K562 (cell line): ENCODE results near the gene NUP188. TPM values are rescaled to one million over a fixed set of nuclear protein-coding genes. Genes with fewer than 3 reads are reported as not detected.

Experiments
- CC2D1A ChIP-seq: fragments of 450-650 bp; IDR thresholded peaks from 2 replicates; pipeline ENCODE4 v1.6.1; 2017; ENCODE audit warnings: mild to moderate bottlenecking
- JUN ChIP-seq, 2 experiments: sonication (generic) in 1 of 2; formaldehyde crosslinking in 1 of 2; IDR thresholded peaks; 2 replicates each; pipeline versions ENCODE4 v1.6.1 to v1.8.0; 2012 to 2022; ENCODE audit warnings: borderline replicate concordance in 2 of 2, mild to moderate bottlenecking in 2 of 2, improper control_type of control experiment in 1 of 2, low read depth in 1 of 2, low read length in 1 of 2, missing genetic modification reagents in 1 of 2
- KLF16 ChIP-seq: IDR thresholded peaks from 2 replicates; pipeline ENCODE4 v1.6.1; 2016; ENCODE audit warnings: antibody characterized with exemption
- POLR3A ChIP-seq: IDR thresholded peaks from 2 replicates; pipeline ENCODE4 v1.6.1; 2011; ENCODE audit warnings: borderline replicate concordance, mild to moderate bottlenecking, moderate library complexity; ENCODE audit not compliant: insufficient read length, insufficient read depth; ENCODE audit errors: extremely low read depth
- SRSF7 ChIP-seq: fragments of 200-400 bp; formaldehyde crosslinking; optimal IDR thresholded peaks from 2 replicates; pipeline ENCODE3; 2017; ENCODE audit warnings: mild to moderate bottlenecking, low read depth, low read length
- ZNF143 ChIP-seq: sonication (generic); formaldehyde crosslinking; IDR thresholded peaks from 2 replicates; pipeline ENCODE4 v1.9.0; 2022; ENCODE audit warnings: mild to moderate bottlenecking, missing genetic modification reagents
- ZZZ3 ChIP-seq: fragments of 450-650 bp; IDR thresholded peaks from 2 replicates; pipeline ENCODE4 v1.6.1; 2016; ENCODE audit warnings: antibody characterized with exemption, mild to moderate bottlenecking, moderate library complexity
- polyA plus RNA-seq, 8 experiments: library from polyadenylated mRNA; depleted of rRNA in 4 of 8; stranded (reverse) in 5 of 8; unstranded in 3 of 8; fragments of >200 nt; fragmentation: Nextera tagmentation in 2 of 8; fragmentation: Illumina TruSeq in 1 of 8; extraction: Ambion mirVana in 2 of 8; extraction: Trizol in 1 of 8; gene quantifications; 2 replicates each; pipeline versions ENCODE4 v1.2.1 to v1.2.3, GENCODE V29; 2011 to 2014; ENCODE audit warnings: inconsistent platforms in 1 of 8, missing spikeins in 1 of 8
- total RNA-seq, 7 experiments: library from RNA; depleted of rRNA in 6 of 7; stranded (reverse); fragments of >200 nt in 6 of 7; fragmentation: Illumina TruSeq in 2 of 7; extraction: Trizol in 2 of 7; gene quantifications; 2 replicates each; pipeline versions ENCODE4 v1.2.1 to v1.2.3, GENCODE V29; 2011 to 2021; ENCODE audit warnings: low replicate concordance in 1 of 7
- TF ChIP-seq, protein P1 (sequence below): fragments of 450-650 bp; IDR thresholded peaks from 2 replicates; pipeline ENCODE4 v1.6.1; 2017; ENCODE audit warnings: antibody characterized with exemption
- TF ChIP-seq, protein P2 (sequence below): fragments of 200-400 bp; formaldehyde crosslinking; IDR thresholded peaks from 2 replicates; pipeline ENCODE4 v1.6.1; 2017; ENCODE audit warnings: mild to moderate bottlenecking, low read depth, low read length, moderate library complexity
- TF ChIP-seq, protein P3 (sequence below), 3 experiments: fragments of 200-800 bp in 1 of 3; sonication (Bioruptor generic) in 1 of 3; sonication (generic) in 1 of 3; formaldehyde crosslinking in 1 of 3; IDR thresholded peaks; 2 replicates each; pipeline versions ENCODE4 v1.6.1 to v1.8.0; 2016 to 2022; ENCODE audit warnings: mild to moderate bottlenecking in 2 of 3, missing compliant biosample characterization in 2 of 3, missing genetic modification characterization in 2 of 3, missing genetic modification reagents in 1 of 3
- TF ChIP-seq, protein P4 (sequence below): sonication (generic); formaldehyde crosslinking; IDR thresholded peaks from 2 replicates; pipeline ENCODE4 v1.8.0; 2023; ENCODE audit warnings: missing genetic modification reagents, mild to moderate bottlenecking, borderline replicate concordance

NUP188 gene
- total and polyA plus RNA-seq, 9 of the 15 experiments (the other 6 are each of a cell fraction or from before 2014, with no cell fraction given), result 11.7 to 135 (median 70.6) TPM

DNA sequence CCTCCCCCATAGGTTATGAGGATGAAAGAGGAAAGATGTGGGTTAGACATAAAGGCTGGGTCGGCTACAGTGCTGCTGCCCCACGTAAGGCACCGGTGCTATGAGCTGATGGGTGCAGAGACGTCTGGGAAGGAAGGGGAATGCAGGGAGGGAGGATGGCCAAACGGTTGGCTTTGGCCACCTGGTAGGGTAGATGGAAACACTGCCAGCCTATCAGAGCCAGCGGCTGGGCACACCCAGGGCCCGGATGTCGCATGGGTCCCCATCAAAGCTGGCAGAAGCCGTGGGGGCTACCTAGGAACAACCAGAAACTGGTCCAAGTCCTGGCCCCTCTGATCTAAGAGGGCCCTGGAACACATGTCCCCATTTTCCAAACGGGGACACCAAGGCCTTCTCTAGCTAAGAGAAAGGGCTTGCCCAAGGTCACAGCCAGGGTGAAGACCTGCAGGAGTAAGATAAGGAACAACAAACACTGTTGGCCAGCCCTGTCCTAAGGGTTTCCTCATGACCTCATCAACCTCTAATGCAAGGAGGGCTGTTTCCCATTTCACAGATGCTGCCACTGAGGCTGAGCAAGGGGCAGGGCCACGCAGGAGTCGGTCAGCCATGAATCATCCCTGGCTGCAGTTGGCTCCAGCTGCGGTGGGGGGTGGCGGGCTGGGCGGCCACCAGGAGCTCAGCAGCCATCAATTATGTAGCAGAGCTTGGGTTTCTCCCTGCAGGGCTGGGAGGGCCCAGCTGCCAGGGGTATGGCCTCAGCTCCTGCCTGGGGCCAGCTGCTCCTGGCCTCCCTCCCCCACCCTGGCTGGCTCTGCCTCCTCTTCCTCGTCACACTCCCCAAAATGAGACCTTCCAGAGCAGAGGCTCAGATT lies 75.8 kb downstream of the NUP188 start (continued):
- TF ChIP-seq, protein P1, sequence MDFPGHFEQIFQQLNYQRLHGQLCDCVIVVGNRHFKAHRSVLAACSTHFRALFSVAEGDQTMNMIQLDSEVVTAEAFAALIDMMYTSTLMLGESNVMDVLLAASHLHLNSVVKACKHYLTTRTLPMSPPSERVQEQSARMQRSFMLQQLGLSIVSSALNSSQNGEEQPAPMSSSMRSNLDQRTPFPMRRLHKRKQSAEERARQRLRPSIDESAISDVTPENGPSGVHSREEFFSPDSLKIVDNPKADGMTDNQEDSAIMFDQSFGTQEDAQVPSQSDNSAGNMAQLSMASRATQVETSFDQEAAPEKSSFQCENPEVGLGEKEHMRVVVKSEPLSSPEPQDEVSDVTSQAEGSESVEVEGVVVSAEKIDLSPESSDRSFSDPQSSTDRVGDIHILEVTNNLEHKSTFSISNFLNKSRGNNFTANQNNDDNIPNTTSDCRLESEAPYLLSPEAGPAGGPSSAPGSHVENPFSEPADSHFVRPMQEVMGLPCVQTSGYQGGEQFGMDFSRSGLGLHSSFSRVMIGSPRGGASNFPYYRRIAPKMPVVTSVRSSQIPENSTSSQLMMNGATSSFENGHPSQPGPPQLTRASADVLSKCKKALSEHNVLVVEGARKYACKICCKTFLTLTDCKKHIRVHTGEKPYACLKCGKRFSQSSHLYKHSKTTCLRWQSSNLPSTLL, result no peak
- no peak for TF ChIP-seq ZNF143 (CRISPR knock-in tag)
- no peak for TF ChIP-seq ZZZ3
- TF ChIP-seq, protein P2, sequence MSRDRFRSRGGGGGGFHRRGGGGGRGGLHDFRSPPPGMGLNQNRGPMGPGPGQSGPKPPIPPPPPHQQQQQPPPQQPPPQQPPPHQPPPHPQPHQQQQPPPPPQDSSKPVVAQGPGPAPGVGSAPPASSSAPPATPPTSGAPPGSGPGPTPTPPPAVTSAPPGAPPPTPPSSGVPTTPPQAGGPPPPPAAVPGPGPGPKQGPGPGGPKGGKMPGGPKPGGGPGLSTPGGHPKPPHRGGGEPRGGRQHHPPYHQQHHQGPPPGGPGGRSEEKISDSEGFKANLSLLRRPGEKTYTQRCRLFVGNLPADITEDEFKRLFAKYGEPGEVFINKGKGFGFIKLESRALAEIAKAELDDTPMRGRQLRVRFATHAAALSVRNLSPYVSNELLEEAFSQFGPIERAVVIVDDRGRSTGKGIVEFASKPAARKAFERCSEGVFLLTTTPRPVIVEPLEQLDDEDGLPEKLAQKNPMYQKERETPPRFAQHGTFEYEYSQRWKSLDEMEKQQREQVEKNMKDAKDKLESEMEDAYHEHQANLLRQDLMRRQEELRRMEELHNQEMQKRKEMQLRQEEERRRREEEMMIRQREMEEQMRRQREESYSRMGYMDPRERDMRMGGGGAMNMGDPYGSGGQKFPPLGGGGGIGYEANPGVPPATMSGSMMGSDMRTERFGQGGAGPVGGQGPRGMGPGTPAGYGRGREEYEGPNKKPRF, result no peak
- TF ChIP-seq, protein P3, sequence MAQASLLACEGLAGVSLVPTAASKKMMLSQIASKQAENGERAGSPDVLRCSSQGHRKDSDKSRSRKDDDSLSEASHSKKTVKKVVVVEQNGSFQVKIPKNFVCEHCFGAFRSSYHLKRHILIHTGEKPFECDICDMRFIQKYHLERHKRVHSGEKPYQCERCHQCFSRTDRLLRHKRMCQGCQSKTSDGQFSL (CRISPR knock-in tag; IDR thresholded peaks at IDR 0.05), result peak; percentile 74; the same call in 1 of the 2 replicates
- TF ChIP-seq, protein P3 (tag; IDR thresholded peaks at IDR 0.05), result no peak
- TF ChIP-seq KLF16, result 0 out of 2 replicates have a peak, but pooled peaks have one; percentile 4
- peak; percentile 94 for TF ChIP-seq JUN (IDR thresholded peaks at IDR 0.05; ENCODE audit: borderline replicate concordance, low read depth, low read length)
- TF ChIP-seq JUN (CRISPR knock-in tag; IDR thresholded peaks at IDR 0.05; ENCODE audit: borderline replicate concordance), result peak; percentile 97
- TF ChIP-seq SRSF7, result no peak
- TF ChIP-seq CC2D1A, result peak; percentile 68
- no peak for TF ChIP-seq POLR3A
- TF ChIP-seq, protein P4, sequence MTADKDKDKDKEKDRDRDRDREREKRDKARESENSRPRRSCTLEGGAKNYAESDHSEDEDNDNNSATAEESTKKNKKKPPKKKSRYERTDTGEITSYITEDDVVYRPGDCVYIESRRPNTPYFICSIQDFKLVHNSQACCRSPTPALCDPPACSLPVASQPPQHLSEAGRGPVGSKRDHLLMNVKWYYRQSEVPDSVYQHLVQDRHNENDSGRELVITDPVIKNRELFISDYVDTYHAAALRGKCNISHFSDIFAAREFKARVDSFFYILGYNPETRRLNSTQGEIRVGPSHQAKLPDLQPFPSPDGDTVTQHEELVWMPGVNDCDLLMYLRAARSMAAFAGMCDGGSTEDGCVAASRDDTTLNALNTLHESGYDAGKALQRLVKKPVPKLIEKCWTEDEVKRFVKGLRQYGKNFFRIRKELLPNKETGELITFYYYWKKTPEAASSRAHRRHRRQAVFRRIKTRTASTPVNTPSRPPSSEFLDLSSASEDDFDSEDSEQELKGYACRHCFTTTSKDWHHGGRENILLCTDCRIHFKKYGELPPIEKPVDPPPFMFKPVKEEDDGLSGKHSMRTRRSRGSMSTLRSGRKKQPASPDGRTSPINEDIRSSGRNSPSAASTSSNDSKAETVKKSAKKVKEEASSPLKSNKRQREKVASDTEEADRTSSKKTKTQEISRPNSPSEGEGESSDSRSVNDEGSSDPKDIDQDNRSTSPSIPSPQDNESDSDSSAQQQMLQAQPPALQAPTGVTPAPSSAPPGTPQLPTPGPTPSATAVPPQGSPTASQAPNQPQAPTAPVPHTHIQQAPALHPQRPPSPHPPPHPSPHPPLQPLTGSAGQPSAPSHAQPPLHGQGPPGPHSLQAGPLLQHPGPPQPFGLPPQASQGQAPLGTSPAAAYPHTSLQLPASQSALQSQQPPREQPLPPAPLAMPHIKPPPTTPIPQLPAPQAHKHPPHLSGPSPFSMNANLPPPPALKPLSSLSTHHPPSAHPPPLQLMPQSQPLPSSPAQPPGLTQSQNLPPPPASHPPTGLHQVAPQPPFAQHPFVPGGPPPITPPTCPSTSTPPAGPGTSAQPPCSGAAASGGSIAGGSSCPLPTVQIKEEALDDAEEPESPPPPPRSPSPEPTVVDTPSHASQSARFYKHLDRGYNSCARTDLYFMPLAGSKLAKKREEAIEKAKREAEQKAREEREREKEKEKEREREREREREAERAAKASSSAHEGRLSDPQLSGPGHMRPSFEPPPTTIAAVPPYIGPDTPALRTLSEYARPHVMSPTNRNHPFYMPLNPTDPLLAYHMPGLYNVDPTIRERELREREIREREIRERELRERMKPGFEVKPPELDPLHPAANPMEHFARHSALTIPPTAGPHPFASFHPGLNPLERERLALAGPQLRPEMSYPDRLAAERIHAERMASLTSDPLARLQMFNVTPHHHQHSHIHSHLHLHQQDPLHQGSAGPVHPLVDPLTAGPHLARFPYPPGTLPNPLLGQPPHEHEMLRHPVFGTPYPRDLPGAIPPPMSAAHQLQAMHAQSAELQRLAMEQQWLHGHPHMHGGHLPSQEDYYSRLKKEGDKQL (CRISPR knock-in tag), result no peak
